Measurements from ENCODE around the gene NLRC5. TPM values are rescaled to one million over a fixed set of nuclear protein-coding genes. Genes with fewer than 3 reads are reported as not detected.
"Not testable (repeated sequence)": the region's sequence is repeated elsewhere in the genome, so short reads cannot be mapped to it uniquely, and the experiment has no call there.

NLRC5 gene
- total RNA-seq, 1 donor from 2014 or later: 37.2 TPM

DNA sequence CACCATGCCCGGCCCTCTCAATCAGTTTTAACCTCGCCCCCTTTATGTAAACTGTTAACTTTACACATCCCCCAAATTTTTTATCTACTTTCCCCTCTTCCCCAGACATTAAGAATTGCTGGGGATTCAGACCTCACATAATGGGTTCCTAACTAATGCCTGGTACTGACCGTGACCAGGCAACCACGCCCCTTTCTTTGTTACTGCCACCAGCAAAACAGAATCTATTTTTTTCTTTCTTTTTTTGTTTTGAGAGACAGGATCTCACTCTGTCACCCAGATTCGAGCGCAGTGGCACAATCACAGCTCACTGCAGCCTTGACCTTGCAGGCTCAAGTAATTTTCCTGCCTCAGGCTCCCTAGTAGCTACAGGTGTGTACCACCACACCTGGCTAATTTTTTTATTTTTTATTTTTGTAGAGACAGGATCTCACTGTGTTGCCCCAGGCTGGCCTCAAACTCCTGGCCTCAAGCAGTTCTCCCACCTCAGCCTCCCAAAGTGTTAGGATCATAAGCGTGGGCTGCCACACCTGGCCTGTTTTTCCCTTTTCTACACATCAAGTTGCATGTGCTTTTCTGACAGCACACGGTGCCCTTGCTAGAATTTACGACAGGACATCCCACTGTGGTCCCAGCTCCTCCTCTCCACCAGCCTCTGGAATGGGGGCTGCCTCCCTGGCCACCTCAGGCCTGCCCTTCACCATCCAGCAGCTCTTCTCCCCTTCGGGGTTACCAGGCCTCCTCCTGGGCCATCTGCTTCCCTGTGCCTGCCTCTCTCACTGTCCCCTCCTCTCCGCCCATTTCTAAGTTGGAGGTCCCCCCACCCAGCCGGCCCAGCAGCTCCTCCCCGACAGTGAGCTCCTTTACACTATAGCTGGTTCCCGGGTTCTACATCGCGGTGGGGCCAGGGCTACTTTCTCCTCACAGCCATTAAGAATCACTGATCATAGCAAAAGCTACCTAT lies 113.8 kb downstream of the NLRC5 start:
- no peak for DNase-seq (ENCODE audit: low spot score)

- DNase-seq (ENCODE audit: low spot score): no peak
Observed at GRCh38 chr16:57104706-57105105, 115.3 kb downstream of the NLRC5 start.

DNA sequence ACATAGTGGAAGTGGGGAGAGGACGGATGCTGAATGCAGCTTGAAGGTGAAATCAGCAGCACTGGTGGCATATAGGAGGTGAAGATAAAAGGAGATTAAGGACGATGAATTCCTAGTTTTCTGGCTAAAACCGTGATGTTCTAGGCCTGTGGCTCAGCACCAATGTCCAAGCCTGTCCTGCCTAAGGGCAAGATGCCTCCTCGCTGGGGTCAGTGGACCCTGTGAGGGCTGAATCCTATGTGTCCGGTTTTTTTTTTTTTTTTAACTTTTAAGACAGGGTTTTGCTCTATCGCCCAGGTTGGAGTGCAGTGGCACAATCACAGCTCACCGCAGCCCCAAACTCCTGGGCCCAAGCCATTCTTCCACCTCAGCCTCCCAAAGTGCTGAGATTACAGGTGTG lies 115.8 kb downstream of the NLRC5 start:
- DNase-seq (ENCODE audit: low spot score): no peak

GRCh38 chr16:57106767-57107166 lies 117.4 kb downstream of the NLRC5 start:
- no peak for DNase-seq (ENCODE audit: low spot score)

DNA sequence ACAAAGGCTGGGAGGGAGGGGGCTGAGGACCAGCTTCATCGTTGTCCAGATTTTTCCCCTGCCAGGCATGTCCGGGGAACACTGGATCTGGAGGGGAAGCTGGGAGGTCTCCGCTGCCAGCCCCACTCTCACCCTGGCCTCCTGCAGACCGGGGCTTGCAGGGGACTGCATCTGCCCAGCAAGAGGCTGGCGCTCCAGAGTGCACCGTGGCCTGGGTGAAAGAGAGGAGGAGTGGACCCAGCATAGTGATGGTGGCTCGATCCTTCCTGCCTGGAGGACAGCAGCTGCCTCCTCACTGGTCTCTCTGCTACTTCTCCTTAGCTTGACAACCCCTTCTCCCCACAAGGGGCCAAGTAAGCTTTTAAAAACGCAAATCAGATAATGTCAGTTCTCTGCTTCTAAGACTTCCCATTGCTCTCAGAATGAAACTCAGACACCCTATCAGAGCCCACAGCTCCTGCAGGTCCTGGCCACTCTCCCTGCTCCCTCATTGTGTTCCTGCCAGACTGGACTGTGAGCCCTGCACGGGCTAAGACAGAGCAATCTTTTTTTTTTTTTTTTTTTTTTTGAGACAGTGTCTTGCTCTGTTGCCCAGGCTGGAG lies 118.1 kb downstream of the NLRC5 start:
- no peak for DNase-seq (ENCODE audit: low spot score)

GRCh38 chr16:57108432-57108831 lies 119.1 kb downstream of the NLRC5 start:
- no peak for DNase-seq (ENCODE audit: low spot score)

GRCh38 chr16:57109259-57110105 lies 120.1 kb downstream of the NLRC5 start:
- DNase-seq (ENCODE audit: low spot score): not testable (repeated sequence)

GRCh38 chr16:57110937-57111336 lies 121.6 kb downstream of the NLRC5 start:
- no peak for DNase-seq (ENCODE audit: low spot score)

- no peak for DNase-seq (ENCODE audit: low spot score)
Observed at GRCh38 chr16:57111420-57111819, 122.1 kb downstream of the NLRC5 start.

GRCh38 chr16:57112403-57113041 lies 123.2 kb downstream of the NLRC5 start:
- no peak for DNase-seq (ENCODE audit: low spot score)

DNA sequence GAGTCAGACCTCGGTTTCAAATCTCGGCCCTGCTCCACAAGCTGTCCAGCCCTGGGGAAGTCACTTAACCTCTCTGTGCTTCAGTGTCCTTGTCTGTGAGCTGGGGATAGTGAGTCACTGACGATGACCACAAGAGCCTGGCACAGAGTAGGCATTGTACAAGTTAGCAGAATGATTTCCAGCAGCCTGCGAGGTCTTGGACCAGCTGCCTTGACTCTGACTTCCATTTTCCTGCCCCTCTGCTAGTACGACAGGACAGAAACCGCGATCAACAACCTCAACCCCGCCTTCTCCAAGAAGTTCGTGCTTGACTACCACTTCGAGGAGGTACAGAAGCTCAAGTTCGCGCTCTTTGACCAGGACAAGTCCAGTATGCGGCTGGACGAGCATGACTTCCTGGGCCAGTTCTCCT lies 123.7 kb downstream of the NLRC5 start:
- DNase-seq (ENCODE audit: low spot score): no peak

GRCh38 chr16:57113664-57114063 lies 124.3 kb downstream of the NLRC5 start:
- DNase-seq (ENCODE audit: low spot score): no peak

- no peak for DNase-seq (ENCODE audit: low spot score)
Observed at GRCh38 chr16:57115168-57115513, 125.8 kb downstream of the NLRC5 start.

- DNase-seq (ENCODE audit: low spot score): peak; percentile 26
Observed at GRCh38 chr16:57115514-57116182, 126.3 kb downstream of the NLRC5 start.

DNA sequence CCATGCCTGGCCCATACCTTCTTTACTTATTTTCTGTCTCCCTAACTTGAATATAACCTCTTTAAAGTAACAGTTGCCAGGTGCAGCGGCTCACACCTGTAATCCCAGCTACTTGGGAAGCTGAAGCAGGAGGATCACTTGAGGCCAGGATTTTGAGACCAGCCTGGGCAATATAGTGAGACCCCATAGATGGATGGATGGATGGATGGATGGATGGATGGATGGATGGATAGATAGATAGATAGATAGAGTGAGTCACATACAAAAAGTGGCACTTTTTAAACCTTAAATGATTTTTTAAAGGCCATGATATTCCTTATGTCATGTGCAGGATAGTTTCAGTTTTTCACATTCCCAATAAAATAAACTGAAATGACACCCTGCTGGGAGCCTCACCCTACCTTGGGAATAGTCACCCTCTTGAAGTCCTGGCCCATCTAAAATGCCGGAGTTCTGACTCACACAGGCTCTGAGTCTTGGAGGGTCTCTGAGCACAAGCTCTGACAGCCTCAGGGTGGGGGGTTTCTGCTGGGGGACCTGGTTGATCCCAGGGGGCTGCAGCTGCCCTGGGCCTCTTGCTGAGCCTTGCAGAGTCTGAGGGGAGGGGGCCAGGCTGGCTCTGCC lies 129.2 kb downstream of the NLRC5 start:
- no peak for DNase-seq (ENCODE audit: low spot score)

DNA sequence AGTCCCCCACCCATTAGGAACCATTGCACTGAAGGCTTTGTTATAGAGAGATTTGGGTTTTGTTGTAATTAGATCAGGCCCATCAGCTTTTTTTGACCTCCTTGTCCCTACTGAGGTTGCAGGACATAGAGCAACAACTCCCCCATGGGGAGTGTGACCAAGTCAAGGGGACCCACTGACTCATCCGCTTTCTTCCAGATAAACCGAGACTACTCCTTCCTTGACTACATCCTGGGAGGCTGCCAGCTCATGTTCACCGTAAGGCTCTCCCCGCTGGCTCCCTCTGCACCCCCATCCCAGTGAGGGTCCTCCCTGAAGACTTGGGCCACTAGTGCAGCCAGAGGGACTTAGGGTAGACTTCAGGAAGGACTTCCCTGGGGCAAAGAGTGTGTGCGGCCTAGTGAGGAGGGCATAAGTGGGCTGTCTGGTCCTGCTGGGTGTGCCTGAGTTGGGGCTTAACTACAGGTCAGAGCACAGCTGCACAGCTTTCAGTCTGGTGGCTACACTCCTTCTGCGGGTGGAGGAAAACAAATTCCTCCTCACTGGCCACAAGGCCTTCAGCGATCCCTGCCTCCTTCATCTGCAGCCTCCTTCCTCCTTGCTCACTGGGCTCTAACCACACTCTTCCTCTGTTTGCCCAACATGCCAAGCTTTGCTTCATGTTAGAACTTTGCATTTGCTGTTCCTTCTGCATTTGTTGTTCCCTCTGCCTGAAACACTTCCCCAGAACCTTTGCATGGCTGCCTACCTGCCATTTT lies 134.0 kb downstream of the NLRC5 start:
- DNase-seq (ENCODE audit: low spot score): no peak

- no peak for DNase-seq (ENCODE audit: low spot score)
Observed at GRCh38 chr16:57123974-57124674, 134.8 kb downstream of the NLRC5 start.

DNA sequence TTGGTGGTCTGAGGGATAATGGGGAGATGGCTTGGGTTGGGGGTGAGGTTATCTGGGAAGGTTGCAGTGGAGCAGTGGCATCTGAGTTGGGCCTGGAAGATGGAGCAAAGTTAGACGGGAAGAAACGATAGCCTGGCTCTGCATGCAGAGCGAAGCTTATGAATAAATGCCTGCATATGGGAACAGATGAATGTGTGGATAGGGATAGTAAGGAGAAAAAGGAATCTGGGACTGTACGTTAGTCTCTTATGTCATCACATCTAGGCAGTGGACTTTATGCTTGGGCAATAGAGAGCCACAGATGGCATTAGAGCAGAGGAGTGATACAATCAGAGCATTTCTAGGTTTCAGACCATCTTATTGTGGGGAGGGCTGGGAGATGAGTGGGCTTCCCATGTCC lies 136.0 kb downstream of the NLRC5 start:
- no peak for DNase-seq (ENCODE audit: low spot score)

GRCh38 chr16:57125969-57126368 lies 136.6 kb downstream of the NLRC5 start:
- DNase-seq (ENCODE audit: low spot score): no peak

All from mucosa of gallbladder (tissue), 1 donor.